Right lobe of liver (tissue), 4 donors: ENCODE measurements around the gene PRR3.

ENCODE experiments used
- POLR2A ChIP-seq: fragments of 450-650 bp; IDR thresholded peaks from one replicate; pipeline ENCODE4 v1.6.1; 2017; ENCODE audit warnings: antibody characterized with exemption, mild to moderate bottlenecking
- TF ChIP-seq, protein P1 (sequence below), 4 donors: fragments of 200-600 bp in 3 of 4; fragments of 450-650 bp in 1 of 4; IDR thresholded peaks; one replicate each; pipeline versions ENCODE4 v1.5.1 to v1.8.0; 2016 to 2022; ENCODE audit warnings: antibody characterized with exemption in 4 of 4, mild to moderate bottlenecking in 2 of 4
- donor health status: DM: no; HTN: no; CAD: no.
- donor health status: DM: no; HTN: no; CAD: no.
- donor health status: DM: no; HTN: yes; CAD: no.

DNA sequence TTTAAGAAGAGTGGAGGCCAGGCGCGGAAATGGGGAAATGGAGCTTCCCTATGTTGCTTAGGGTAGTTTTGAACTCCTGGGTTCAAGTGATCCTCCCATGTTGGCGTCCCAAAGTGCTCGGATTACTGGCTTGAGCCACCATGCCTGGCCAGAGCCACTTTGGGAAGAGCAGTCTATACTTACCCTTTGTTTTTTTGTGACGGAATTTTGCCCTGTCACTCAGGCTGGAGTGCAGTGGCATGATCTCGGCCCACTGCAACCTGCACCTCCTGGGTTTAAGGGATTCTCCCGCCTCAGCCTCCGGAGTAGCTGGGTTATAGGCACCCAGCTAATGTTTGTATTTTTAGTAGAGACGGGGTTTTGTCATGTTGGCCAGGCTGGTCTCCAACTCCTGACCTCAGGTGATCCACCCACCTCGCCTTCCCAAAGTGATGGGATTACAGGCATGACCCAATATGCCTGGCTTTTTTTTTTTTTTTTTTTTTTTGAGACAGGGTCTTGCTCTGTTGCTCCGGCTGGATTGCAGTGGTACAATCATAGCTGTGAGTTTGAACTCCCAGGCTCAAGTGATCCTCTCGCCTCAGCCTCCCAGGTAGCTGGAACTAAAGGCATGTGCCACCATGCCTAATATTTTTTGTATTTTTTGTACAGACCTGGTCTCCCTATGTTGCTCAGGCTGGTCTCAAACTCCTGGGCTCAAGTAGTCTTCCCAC is 42.0 kb downstream of the PRR3 start:
- TF ChIP-seq POLR2A, result no peak
- TF ChIP-seq, protein P1, sequence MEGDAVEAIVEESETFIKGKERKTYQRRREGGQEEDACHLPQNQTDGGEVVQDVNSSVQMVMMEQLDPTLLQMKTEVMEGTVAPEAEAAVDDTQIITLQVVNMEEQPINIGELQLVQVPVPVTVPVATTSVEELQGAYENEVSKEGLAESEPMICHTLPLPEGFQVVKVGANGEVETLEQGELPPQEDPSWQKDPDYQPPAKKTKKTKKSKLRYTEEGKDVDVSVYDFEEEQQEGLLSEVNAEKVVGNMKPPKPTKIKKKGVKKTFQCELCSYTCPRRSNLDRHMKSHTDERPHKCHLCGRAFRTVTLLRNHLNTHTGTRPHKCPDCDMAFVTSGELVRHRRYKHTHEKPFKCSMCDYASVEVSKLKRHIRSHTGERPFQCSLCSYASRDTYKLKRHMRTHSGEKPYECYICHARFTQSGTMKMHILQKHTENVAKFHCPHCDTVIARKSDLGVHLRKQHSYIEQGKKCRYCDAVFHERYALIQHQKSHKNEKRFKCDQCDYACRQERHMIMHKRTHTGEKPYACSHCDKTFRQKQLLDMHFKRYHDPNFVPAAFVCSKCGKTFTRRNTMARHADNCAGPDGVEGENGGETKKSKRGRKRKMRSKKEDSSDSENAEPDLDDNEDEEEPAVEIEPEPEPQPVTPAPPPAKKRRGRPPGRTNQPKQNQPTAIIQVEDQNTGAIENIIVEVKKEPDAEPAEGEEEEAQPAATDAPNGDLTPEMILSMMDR (IDR thresholded peaks at IDR 0.05), result no peak
